BLaER1 treated with 17β-estradiol and CSF1 and Interleukin-3, amounts not matched to agents 10 nM and 100 nM (cell line): ENCODE results near the gene SLC22A7.

Experiments
- H3K27ac ChIP-seq, 11 experiments: shearing (Covaris generic); formaldehyde crosslinking; 2 replicates each; pipeline ENCODE4 v1.8.1; 2022
- H3K27me3 ChIP-seq, 11 experiments: shearing (Covaris generic); formaldehyde crosslinking; 2 replicates each; pipeline ENCODE4 v1.8.1; 2022
- H3K36me3 ChIP-seq, 11 experiments: shearing (Covaris generic); formaldehyde crosslinking; 2 replicates each; pipeline ENCODE4 v1.8.1; 2022
- H3K4me1 ChIP-seq, 10 experiments: shearing (Covaris generic); formaldehyde crosslinking; 2 replicates each; pipeline ENCODE4 v1.8.1; 2022
- H3K4me2 ChIP-seq, 11 experiments: shearing (Covaris generic); formaldehyde crosslinking; 2 replicates each; pipeline ENCODE4 v1.8.1; 2022
- H3K4me3 ChIP-seq, 10 experiments: shearing (Covaris generic); formaldehyde crosslinking; 2 replicates each; pipeline ENCODE4 v1.8.1; 2022
- H3K9ac ChIP-seq, 11 experiments: shearing (Covaris generic); formaldehyde crosslinking; 2 replicates each; pipeline ENCODE4 v1.8.1; 2022
- H3K9me3 ChIP-seq, 11 experiments: shearing (Covaris generic); formaldehyde crosslinking; replicated peaks in 1 of 11; 2 replicates each; pipeline ENCODE4 v1.8.1; 2022
- H4K20me1 ChIP-seq, 11 experiments: shearing (Covaris generic); formaldehyde crosslinking; 2 replicates each; pipeline ENCODE4 v1.8.1; 2022
- Cebpa-rat ChIP-seq, 11 experiments: shearing (Covaris generic); IDR thresholded peaks; 2 replicates each; pipeline ENCODE4 v1.8.1; 2022

Gene SLC22A7

DNA sequence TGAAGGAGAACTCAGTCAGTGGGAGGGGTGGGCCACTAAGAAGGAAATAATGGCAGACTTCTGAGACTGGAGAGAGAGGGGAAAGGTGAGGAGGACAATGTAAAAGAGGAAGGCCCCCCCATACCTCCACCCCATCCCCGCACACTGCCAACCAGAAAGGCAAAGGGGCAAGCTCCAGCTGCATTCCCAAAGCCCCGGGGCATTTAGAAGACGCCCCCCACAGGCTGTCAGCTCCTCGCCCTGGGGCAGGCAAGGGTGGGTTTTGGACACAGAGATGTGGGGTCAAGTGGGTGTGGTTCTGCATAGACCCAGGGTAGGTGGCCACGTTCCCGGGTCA, 20.8 kb upstream of the SLC22A7 start:
- H3K27ac ChIP-seq = no peak overlapping the region
- peaks cover 44 to 68% (median 61%) of the 10 kb centered on the region in 11 experiments for H3K27me3 ChIP-seq
- peaks cover 0 to 7% (median 0%) of the 10 kb centered on the region in 11 experiments; a peak in 3 of 22 replicates for H4K20me1 ChIP-seq
- no peak for TF ChIP-seq Cebpa-rat (IDR thresholded peaks at IDR 0.05)
- peaks cover 11 to 20% (median 14%) of the 10 kb centered on the region in 10 experiments; a peak in 19 of 20 replicates for H3K4me1 ChIP-seq
- H3K36me3 ChIP-seq = no peaks in the 10 kb centered on the region
- no peak overlapping the region for H3K4me2 ChIP-seq
- no peaks in the 10 kb centered on the region for H3K9me3 ChIP-seq
- H3K4me3 ChIP-seq = no peak overlapping the region
- no peak overlapping the region for H3K9ac ChIP-seq

DNA sequence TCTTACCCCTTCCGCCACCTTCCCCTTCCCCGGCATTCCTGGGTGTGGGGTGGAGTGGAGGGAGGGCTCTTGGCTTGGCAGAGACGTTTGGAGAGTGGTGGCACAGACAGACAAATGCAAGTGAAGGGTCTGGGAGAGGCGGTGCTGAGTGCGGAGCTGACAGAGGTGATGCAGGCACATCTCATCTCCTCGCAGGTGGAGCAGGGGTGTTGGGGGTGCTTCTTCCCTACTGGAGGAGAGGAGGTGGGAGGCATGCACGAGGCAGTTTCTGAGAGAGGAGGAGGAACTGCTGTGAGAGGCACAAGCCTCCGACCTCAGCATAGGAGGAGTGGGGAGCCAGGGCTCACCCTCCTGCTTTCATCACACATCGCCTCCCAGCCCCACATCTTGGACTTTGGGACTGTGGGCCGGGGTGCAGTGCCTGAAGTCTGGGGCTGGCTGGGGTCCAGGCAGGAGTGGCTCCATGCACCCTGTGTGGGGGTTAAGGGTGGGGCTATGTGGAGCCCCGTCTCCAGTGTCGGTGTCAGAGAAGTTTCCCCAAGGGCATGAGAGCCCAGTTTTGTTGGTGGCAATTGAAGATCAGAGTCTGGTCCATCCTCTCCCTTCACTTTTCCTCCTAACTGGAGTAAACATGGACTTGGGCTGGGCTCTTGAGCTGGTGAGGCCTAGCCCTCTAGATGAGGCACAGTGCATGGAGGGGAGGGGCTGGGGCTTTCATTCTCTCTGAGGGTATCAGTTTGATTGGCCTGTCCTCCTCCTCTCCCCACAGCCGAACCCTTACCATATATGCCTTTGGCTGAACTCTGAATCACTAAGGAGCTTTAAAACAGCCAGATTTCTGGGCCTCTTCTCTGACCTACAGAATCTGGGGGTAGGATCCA, 20.2 kb upstream of the SLC22A7 start:
- Histone ChIP-seq H3K36me3 (no peaks in the 10 kb centered on the region), H3K9ac (no peak overlapping the region), H3K27me3 (peaks cover 44 to 62% (median 56%) of the 10 kb centered on the region in 11 experiments), H4K20me1 (peaks cover 0 to 7% (median 0%) of the 10 kb centered on the region in 11 experiments; a peak in 2 of 22 replicates), H3K4me3 (no peak overlapping the region), H3K4me1 (peaks cover 15 to 26% (median 21%) of the 10 kb centered on the region in 10 experiments), H3K4me2 (no peak overlapping the region), H3K9me3 (no peaks in the 10 kb centered on the region), H3K27ac (no peak overlapping the region)
- no peak for TF ChIP-seq Cebpa-rat (IDR thresholded peaks at IDR 0.05)

DNA sequence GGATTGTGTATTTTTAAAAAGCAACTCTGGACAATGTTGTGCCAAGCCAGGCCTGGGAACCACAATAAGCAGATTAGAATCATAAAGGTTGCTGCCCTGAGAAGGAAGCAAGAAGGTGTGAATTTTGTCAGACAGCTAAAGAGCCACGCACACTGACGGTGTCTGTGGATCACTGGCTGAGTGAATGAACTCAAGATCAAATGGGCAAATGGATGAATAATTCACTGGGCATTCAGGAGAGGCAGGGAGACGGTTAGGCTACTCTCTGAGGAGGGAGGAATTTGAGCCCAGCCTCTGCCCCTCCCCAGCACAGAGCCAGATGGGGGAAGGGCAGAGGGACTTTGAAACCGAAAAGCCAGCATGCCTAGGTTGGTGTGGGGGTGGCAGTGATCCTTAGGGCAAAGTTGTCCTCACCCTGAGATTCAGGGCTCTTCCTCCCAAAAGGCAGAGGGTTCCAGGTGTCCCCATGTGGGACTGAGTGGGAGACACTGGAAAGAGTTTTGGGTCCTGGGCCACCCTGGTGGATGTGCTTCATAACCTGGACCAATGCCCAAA, 19.5 kb upstream of the SLC22A7 start:
- no peak overlapping the region for H3K4me2 ChIP-seq

DNA sequence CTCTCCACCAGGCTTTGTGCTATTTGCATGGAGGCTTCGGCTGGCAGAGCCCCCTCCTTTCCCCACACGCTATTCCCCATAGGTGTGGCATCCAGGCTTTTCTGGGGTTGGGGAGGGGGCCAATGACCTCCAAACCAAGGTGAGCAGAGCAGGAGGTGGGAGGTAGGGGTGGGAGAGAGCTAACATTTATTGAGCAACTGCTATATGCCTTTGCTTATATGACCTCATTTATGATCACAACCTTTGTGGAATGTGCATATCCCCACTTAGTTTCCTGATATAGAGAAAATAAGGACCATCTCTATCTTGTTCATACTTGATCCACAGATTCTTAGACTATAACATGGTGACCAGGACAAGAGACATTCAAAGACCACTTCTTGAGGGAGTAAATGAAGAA, 17.8 kb upstream of the SLC22A7 start:
- no peak for TF ChIP-seq Cebpa-rat (IDR thresholded peaks at IDR 0.05)
- no peaks in the 10 kb centered on the region for H3K36me3 ChIP-seq
- H3K4me3 ChIP-seq = no peak overlapping the region
- peaks cover 0 to 7% (median 0%) of the 10 kb centered on the region in 11 experiments; a peak in 2 of 22 replicates for H4K20me1 ChIP-seq
- no peaks in the 10 kb centered on the region for H3K9me3 ChIP-seq
- no peak overlapping the region for H3K4me2 ChIP-seq
- H3K4me1 ChIP-seq = peaks cover 21 to 37% (median 27%) of the 10 kb centered on the region in 10 experiments
- H3K27ac ChIP-seq = no peak overlapping the region
- no peak overlapping the region for H3K9ac ChIP-seq
- peaks cover 31 to 52% (median 41%) of the 10 kb centered on the region in 11 experiments for H3K27me3 ChIP-seq

More for the DNA sequence above, 19.5 kb upstream of the SLC22A7 start:
- Histone ChIP-seq H3K9ac (no peak overlapping the region), H4K20me1 (peaks cover 0 to 7% (median 0%) of the 10 kb centered on the region in 11 experiments; a peak in 2 of 22 replicates), H3K9me3 (no peaks in the 10 kb centered on the region), H3K4me1 (peaks cover 21 to 33% (median 27%) of the 10 kb centered on the region in 10 experiments), H3K27ac (no peak overlapping the region), H3K27me3 (peaks cover 44 to 55% (median 49%) of the 10 kb centered on the region in 11 experiments), H3K4me3 (no peak overlapping the region), H3K36me3 (no peaks in the 10 kb centered on the region)
- TF ChIP-seq Cebpa-rat (IDR thresholded peaks at IDR 0.05) = no peak

DNA sequence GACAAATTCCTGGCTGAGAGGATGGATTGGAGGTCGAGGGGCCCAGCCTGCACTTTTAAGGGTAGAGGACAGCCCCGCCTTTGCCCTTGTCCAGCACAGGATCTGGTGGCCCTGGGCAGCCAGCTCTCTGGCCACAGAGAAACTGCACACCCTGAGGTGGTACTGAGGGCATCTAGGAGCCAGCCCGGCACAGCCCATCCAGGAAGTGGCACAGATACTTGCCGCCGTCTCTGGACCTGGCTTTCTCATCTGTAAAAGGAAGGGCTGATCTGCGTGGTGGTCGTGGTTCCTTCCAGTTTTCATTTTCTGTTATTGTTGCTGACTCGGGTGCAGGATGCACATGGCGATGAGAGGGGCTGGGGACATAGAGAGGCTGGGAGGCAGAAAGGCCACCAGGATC, 16.0 kb upstream of the SLC22A7 start:
- Histone ChIP-seq H3K4me3 (no peak overlapping the region), H3K4me2 (peak overlapping the region in 8 of 11 experiments; percentile 30 to 68 (median 48); a peak in 9 of 22 replicates), H3K9ac (no peak overlapping the region), H3K36me3 (no peaks in the 10 kb centered on the region), H3K4me1 (peaks cover 25 to 37% (median 27%) of the 10 kb centered on the region in 10 experiments), H3K9me3 (no peaks in the 10 kb centered on the region), H3K27ac (no peak overlapping the region), H4K20me1 (peaks cover 0 to 7% (median 0%) of the 10 kb centered on the region in 11 experiments; a peak in 2 of 22 replicates), H3K27me3 (peaks cover 22 to 43% (median 35%) of the 10 kb centered on the region in 11 experiments)
- no peak for TF ChIP-seq Cebpa-rat (IDR thresholded peaks at IDR 0.05)

DNA sequence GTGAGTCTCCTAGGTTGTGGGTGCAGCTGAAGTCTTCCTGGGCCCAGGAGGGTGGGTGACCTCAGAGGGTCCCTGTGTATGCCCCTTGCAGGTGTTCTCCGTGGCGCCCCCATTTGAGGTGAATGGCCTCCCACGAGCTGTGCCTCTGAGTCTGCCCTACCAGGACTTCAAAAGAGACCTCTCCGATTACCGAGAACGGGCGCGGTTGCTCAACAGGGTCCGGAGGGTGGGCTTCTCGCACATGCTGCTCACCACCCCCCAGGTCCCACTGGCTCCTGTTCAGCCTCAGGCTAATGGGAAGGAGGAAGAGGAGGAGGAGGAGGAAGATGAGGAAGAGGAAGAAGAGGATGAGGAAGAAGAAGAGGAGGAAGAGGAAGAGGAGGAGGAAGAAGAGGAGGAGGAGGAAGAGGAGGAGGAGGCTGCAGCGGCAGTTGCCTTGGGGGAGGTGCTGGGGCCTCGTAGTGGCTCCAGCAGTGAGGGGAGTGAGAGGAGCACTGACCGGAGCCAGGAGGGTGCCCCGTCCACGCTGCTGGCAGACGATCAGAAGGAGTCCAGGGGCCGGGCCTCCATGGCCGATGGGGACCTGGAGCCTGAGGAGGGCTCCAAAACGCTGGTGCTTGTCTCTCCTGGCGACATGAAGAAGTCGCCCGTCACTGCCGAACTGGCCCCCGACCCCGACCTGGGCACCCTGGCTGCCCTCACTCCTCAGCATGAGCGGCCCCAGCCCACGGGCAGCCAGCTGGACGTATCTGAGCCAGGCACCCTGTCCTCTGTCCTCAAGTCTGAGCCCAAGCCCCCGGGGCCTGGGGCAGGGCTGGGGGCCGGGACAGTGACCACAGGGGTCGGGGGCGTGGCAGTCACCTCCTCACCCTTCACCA, 15.2 kb upstream of the SLC22A7 start:
- no peak for TF ChIP-seq Cebpa-rat (IDR thresholded peaks at IDR 0.05)

DNA sequence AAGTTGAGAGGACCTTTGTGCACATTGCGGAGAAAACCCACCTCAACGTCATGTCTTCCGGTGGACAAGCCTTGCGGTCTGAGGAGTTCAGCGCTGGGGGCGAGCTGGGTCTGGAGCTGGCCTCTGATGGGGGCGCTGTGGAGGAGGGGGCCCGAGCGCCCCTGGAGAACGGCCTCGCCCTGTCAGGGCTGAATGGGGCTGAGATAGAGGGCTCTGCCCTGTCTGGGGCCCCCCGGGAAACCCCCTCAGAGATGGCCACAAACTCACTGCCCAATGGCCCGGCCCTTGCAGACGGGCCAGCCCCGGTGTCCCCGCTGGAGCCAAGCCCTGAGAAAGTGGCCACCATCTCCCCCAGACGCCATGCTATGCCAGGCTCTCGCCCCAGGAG, 14.6 kb upstream of the SLC22A7 start:
- peak overlapping the region in 10 of 11 experiments; percentile 32 to 68 (median 48); a peak in 10 of 22 replicates for H3K4me2 ChIP-seq
- no peaks in the 10 kb centered on the region for H4K20me1 ChIP-seq
- H3K27ac ChIP-seq = no peak overlapping the region
- H3K9me3 ChIP-seq = no peaks in the 10 kb centered on the region
- H3K4me3 ChIP-seq = no peak overlapping the region
- H3K4me1 ChIP-seq = peaks cover 34 to 52% (median 41%) of the 10 kb centered on the region in 10 experiments
- TF ChIP-seq Cebpa-rat (IDR thresholded peaks at IDR 0.05) = no peak
- H3K27me3 ChIP-seq = peaks cover 11 to 29% (median 21%) of the 10 kb centered on the region in 11 experiments; a peak in 20 of 22 replicates
- no peak overlapping the region; a peak in 1 of 22 replicates for H3K9ac ChIP-seq
- no peaks in the 10 kb centered on the region for H3K36me3 ChIP-seq

More for the DNA sequence above, 15.2 kb upstream of the SLC22A7 start:
- H3K9ac ChIP-seq = no peak overlapping the region
- H3K4me2 ChIP-seq = peak overlapping the region; percentile 30 to 68 (median 48)
- H3K4me1 ChIP-seq = peaks cover 33 to 46% (median 35%) of the 10 kb centered on the region in 10 experiments
- no peak overlapping the region for H3K27ac ChIP-seq
- H3K27me3 ChIP-seq = peaks cover 14 to 35% (median 27%) of the 10 kb centered on the region in 11 experiments
- H4K20me1 ChIP-seq = peaks cover 0 to under 1% (median 0%) of the 10 kb centered on the region in 11 experiments; a peak in 1 of 22 replicates
- no peaks in the 10 kb centered on the region for H3K36me3 ChIP-seq
- H3K4me3 ChIP-seq = no peak overlapping the region
- H3K9me3 ChIP-seq = no peaks in the 10 kb centered on the region

DNA sequence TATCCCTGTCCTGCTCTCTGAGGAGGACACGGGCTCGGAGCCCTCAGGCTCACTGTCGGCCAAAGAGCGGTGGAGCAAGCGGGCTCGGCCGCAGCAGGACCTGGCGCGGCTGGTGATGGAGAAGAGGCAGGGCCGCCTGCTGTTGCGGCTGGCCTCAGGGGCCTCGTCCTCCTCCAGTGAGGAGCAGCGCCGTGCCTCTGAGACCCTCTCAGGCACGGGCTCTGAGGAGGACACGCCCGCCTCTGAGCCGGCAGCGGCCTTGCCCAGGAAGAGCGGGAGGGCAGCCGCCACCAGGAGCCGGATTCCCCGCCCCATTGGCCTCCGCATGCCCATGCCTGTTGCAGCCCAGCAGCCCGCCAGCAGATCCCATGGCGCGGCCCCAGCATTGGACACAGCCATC, 14.2 kb upstream of the SLC22A7 start:
- Histone ChIP-seq H3K27me3 (peaks cover 11 to 25% (median 20%) of the 10 kb centered on the region in 11 experiments; a peak in 20 of 22 replicates), H3K27ac (no peak overlapping the region), H3K9me3 (no peaks in the 10 kb centered on the region), H3K9ac (no peak overlapping the region; a peak in 1 of 22 replicates), H4K20me1 (no peaks in the 10 kb centered on the region), H3K4me2 (peak overlapping the region in 2 of 11 experiments; percentile 48 to 68; a peak in 2 of 22 replicates), H3K4me1 (peaks cover 34 to 56% (median 45%) of the 10 kb centered on the region in 10 experiments), H3K36me3 (no peaks in the 10 kb centered on the region), H3K4me3 (no peak overlapping the region)
- no peak for TF ChIP-seq Cebpa-rat (IDR thresholded peaks at IDR 0.05)
